ENCODE results near the gene CDH22. TPM values are rescaled to one million over a fixed set of nuclear protein-coding genes. Genes with fewer than 3 reads are reported as not detected.
A peak's percentile ranks its signal among the peaks of the same experiment; 100 is the strongest.

CDH22 gene
- total and polyA plus RNA-seq, 9 of the 15 experiments (the other 6 are each of a cell fraction or from before 2014, with no cell fraction given), result 0.07 to 0.08 TPM; not detected in 7

DNA sequence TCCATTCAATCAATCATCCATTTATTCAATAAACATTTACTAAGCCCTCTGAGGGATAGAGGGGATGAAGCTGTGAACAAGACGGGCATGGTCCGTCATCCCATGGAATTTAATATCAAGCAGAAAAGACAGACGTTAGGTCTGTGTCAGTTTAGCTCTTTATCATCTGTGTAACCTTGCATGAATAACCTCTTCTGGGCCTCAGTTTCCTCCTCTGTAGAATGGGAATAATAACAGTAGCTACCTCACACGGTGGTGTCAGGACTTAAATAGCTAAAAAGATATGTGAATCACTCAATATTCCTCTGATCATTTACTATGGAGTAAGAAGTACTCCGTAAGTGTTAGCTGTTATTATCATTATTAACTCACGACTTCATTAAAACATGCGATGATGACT, 21.3 kb downstream of the CDH22 start:
- FAIRE-seq (no peak), ATAC-seq (no peak), DNase-seq (ENCODE audit: extremely low read depth in 1 of 4, low spot score in 3 of 4) (no peak)
- 3% methylated on average over 7 of the region's 7 CpGs for WGBS (ENCODE audit: insufficient coverage, low coverage, missing lambda C conversion rate)
- Histone ChIP-seq H3K4me2 (ENCODE audit: insufficient read depth, low read length) (no peak overlapping the region), H3K79me2 (ENCODE audit: control insufficient read depth, insufficient read depth, low read length) (no peaks in the 10 kb centered on the region), H3K4me3 (no peak overlapping the region), H3K4me1 (replicated peaks in 1 of 2; ENCODE audit: control insufficient read depth in 2 of 2, insufficient read depth in 2 of 2, low read length in 2 of 2) (no peaks in the 10 kb centered on the region), H3K27ac (ENCODE audit: extremely low read depth, low read depth, low read length) (no peak overlapping the region), H3K27me3 (ENCODE audit: control insufficient read depth in 2 of 2, insufficient read depth in 2 of 2, low read length in 2 of 2) (peaks cover 23 to 66% of the 10 kb centered on the region in 2 experiments), H3K9me3 (replicated peaks; ENCODE audit: control insufficient read depth, insufficient read depth, low read depth, low read length) (no peaks in the 10 kb centered on the region), H3K36me3 (ENCODE audit: control insufficient read depth, insufficient read depth, low read length) (no peaks in the 10 kb centered on the region), H3K9me1 (ENCODE audit: control insufficient read depth, insufficient read depth, low read length) (no peaks in the 10 kb centered on the region), H2AFZ (ENCODE audit: low read depth, low read length) (no peak overlapping the region), H4K20me1 (replicated peaks; ENCODE audit: control insufficient read depth, insufficient read depth, low read length) (0 out of 2 replicates have a peak, but pooled peaks cover 15% of the 10 kb centered on the region), H3K9ac (ENCODE audit: insufficient read depth in 1 of 2, low read depth in 2 of 2, low read length in 2 of 2) (no peak overlapping the region)
- BruUV-seq (replicated peaks), result no TSS peak
- TF ChIP-seq CHD7 (IDR thresholded peaks at IDR 0.05; ENCODE audit: low read depth, low read length), result no peak
- peak; percentile 80 for TF ChIP-seq ESRRA (IDR thresholded peaks at IDR 0.05; ENCODE audit: borderline replicate concordance, low read depth)
- peak; percentile 82 for TF ChIP-seq RBM25 (IDR thresholded peaks at IDR 0.05; ENCODE audit: low read depth, low read length, severe bottlenecking)
- ChIA-PET CTCF (ENCODE audit: low intra/inter-chr PET ratio) (no interaction called here), POLR2A (interaction anchor here (0.7 kb wide), 1 partner anchor 77 kb away, joined by 3 read pairs; no protein-coding TSS in a partner anchor)
- intact Hi-C loops (cut with micrococcal nuclease) (no loop called here), in situ Hi-C loops (cut with MboI) (no loop called here)
